ENCODE results near the gene NUP188.

The NUP188 gene

DNA sequence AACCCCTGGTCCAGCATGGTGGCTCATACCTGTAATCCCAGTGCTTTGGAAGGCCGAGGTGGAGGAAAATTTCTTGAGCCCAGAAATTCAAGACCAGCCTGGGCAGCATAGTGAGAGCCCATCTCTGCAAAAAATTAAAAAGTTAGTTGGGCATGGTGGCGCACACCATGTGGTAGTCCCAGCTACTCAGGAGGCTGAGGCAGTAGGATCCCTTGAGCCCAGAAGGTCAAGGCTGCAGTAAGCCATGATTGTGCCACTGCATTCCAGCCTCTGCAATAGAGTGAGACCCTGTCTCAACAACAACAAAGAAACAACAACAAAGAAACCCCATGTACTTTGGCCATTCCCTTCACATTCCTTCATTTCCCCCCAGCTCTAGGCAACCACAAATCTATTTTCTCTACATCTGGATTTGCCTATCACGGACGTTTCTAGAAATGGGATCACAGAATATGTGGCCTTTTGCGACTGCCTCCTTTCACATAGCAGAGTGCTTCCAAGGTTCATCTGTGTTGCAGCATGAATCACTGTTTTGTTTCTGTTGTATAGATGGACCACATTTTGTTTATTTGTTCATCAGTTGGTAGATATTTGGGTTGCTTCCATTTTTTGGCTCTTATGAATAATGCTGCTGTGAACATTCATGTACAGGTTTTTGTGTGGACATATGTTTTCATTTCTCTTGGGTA lies 106.8 kb downstream of the NUP188 start:
- TF ChIP-seq SPI1 (IDR thresholded peaks at IDR 0.05; ENCODE audit: borderline replicate concordance, low read depth) (no peak), POLR2AphosphoS5 (IDR thresholded peaks at IDR 0.05; ENCODE audit: low read depth) (no peak), GABPA (IDR thresholded peaks at IDR 0.05; ENCODE audit: low read depth) (no peak)
- TF ChIP-seq, protein P1, sequence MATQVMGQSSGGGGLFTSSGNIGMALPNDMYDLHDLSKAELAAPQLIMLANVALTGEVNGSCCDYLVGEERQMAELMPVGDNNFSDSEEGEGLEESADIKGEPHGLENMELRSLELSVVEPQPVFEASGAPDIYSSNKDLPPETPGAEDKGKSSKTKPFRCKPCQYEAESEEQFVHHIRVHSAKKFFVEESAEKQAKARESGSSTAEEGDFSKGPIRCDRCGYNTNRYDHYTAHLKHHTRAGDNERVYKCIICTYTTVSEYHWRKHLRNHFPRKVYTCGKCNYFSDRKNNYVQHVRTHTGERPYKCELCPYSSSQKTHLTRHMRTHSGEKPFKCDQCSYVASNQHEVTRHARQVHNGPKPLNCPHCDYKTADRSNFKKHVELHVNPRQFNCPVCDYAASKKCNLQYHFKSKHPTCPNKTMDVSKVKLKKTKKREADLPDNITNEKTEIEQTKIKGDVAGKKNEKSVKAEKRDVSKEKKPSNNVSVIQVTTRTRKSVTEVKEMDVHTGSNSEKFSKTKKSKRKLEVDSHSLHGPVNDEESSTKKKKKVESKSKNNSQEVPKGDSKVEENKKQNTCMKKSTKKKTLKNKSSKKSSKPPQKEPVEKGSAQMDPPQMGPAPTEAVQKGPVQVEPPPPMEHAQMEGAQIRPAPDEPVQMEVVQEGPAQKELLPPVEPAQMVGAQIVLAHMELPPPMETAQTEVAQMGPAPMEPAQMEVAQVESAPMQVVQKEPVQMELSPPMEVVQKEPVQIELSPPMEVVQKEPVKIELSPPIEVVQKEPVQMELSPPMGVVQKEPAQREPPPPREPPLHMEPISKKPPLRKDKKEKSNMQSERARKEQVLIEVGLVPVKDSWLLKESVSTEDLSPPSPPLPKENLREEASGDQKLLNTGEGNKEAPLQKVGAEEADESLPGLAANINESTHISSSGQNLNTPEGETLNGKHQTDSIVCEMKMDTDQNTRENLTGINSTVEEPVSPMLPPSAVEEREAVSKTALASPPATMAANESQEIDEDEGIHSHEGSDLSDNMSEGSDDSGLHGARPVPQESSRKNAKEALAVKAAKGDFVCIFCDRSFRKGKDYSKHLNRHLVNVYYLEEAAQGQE (IDR thresholded peaks at IDR 0.05; ENCODE audit: insufficient replicate concordance, low read depth): no peak
- TF ChIP-seq, protein P2, sequence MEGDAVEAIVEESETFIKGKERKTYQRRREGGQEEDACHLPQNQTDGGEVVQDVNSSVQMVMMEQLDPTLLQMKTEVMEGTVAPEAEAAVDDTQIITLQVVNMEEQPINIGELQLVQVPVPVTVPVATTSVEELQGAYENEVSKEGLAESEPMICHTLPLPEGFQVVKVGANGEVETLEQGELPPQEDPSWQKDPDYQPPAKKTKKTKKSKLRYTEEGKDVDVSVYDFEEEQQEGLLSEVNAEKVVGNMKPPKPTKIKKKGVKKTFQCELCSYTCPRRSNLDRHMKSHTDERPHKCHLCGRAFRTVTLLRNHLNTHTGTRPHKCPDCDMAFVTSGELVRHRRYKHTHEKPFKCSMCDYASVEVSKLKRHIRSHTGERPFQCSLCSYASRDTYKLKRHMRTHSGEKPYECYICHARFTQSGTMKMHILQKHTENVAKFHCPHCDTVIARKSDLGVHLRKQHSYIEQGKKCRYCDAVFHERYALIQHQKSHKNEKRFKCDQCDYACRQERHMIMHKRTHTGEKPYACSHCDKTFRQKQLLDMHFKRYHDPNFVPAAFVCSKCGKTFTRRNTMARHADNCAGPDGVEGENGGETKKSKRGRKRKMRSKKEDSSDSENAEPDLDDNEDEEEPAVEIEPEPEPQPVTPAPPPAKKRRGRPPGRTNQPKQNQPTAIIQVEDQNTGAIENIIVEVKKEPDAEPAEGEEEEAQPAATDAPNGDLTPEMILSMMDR (IDR thresholded peaks at IDR 0.05; ENCODE audit: insufficient read depth, low read length): no peak
- Histone ChIP-seq H3K4me3 (replicated peaks; ENCODE audit: insufficient read depth, low read length) (no peak overlapping the region), H3K27me3 (ENCODE audit: insufficient read depth, poor library complexity, severe bottlenecking) (no peaks in the 10 kb centered on the region), H3K27ac (replicated peaks) (no peak overlapping the region)
- DNase-seq (ENCODE audit: low read depth in 1 of 2, low spot score in 1 of 2): no peak
